CD8-positive, alpha-beta memory T cell (primary cell): Measurements from ENCODE around the gene PRKX. TPM values are rescaled to one million over a fixed set of nuclear protein-coding genes. Genes with fewer than 3 reads are reported as not detected.
"Not testable (repeated sequence)": the region's sequence is repeated elsewhere in the genome, so short reads cannot be mapped to it uniquely, and the experiment has no call there.

Experiments used
- CTCF ChIA-PET: fragments of 350-600 bp; sonication (Branson Sonifier 250); formaldehyde crosslinking; loops from one replicate; lab custom pipeline; 2021; ENCODE audit warnings: antibody characterized with exemption; lab: Charles Lee
- POLR2A ChIA-PET: fragments of 350-600 bp; sonication (Branson Sonifier 250); formaldehyde crosslinking; loops from one replicate; lab custom pipeline; 2021; ENCODE audit warnings: antibody characterized with exemption; lab: Charles Lee
- DNase-seq, 5 donors: peaks; one replicate each; pipeline versions ENCODE4 v3.0.0 to v3.0.0-alpha.2; 2020 to 2022; ENCODE audit warnings: mixed read lengths in 1 of 5
- H3K27ac ChIP-seq: one replicate; pipeline ENCODE4 v1.7.0; 2013; ENCODE audit warnings: low read depth, mild to moderate bottlenecking, low read length, moderate library complexity
- H3K27me3 ChIP-seq: 2 replicates; pipeline ENCODE4 v1.7.0; 2013; ENCODE audit warnings: low read length, mild to moderate bottlenecking; ENCODE audit not compliant: insufficient read depth, poor library complexity, severe bottlenecking
- H3K36me3 ChIP-seq: 2 replicates; pipeline ENCODE4 v1.7.0; 2013; ENCODE audit warnings: mild to moderate bottlenecking, low read length, moderate library complexity; ENCODE audit not compliant: insufficient read depth
- H3K4me1 ChIP-seq: 2 replicates; pipeline ENCODE4 v1.7.0; 2013; ENCODE audit warnings: mild to moderate bottlenecking, low read length, moderate library complexity; ENCODE audit not compliant: insufficient read depth
- H3K4me3 ChIP-seq: 2 replicates; pipeline ENCODE4 v1.7.0; 2013; ENCODE audit warnings: mild to moderate bottlenecking, low read length
- H3K9me3 ChIP-seq: 2 replicates; pipeline ENCODE4 v1.7.0; 2013; ENCODE audit warnings: mild to moderate bottlenecking, low read length
- H3K27ac Mint-ChIP-seq, 8 donors: one replicate each; pipeline ENCODE4 v1.8.0; 2020 to 2021; ENCODE audit warnings: mixed read lengths in 8 of 8, mild to moderate bottlenecking in 6 of 8, inconsistent platforms in 3 of 8, moderate library complexity in 3 of 8
- H3K27me3 Mint-ChIP-seq, 2 donors: one replicate each; pipeline ENCODE4 v1.8.0; 2020 to 2021; ENCODE audit warnings: mixed read lengths in 2 of 2, mild to moderate bottlenecking in 1 of 2, moderate library complexity in 1 of 2
- H3K36me3 Mint-ChIP-seq, 3 donors: one replicate each; pipeline ENCODE4 v1.8.0; 2020 to 2021; ENCODE audit warnings: mixed read lengths in 3 of 3, inconsistent platforms in 1 of 3, mild to moderate bottlenecking in 1 of 3
- H3K4me1 Mint-ChIP-seq, 3 donors: one replicate each; pipeline ENCODE4 v1.8.0; 2020 to 2021; ENCODE audit warnings: mixed read lengths in 3 of 3, inconsistent platforms in 1 of 3, mild to moderate bottlenecking in 1 of 3
- H3K4me3 Mint-ChIP-seq, 7 donors: one replicate each; pipeline ENCODE4 v1.8.0; 2020 to 2021; ENCODE audit warnings: mixed read lengths in 7 of 7, mild to moderate bottlenecking in 6 of 7, moderate library complexity in 4 of 7, inconsistent platforms in 2 of 7
- H3K9me3 Mint-ChIP-seq, 5 donors: one replicate each; pipeline ENCODE4 v1.8.0; 2020 to 2022; ENCODE audit warnings: mixed read lengths in 5 of 5, mild to moderate bottlenecking in 3 of 5, moderate library complexity in 2 of 5, inconsistent platforms in 1 of 5
- polyA plus RNA-seq: library from polyadenylated mRNA; unstranded; fragments of 300-500 nt; fragmentation: Illumina TruSeq; gene quantifications from one replicate; pipeline ENCODE4 v1.2.3, GENCODE V29; 2021
- total RNA-seq, 2 experiments: library from RNA; stranded (reverse); gene quantifications; one replicate each; pipeline ENCODE4 v1.2.3, GENCODE V29; 2021

PRKX gene
- total and polyA plus RNA-seq, 3 experiments from 2014 or later: 41.9 to 79.4 (median 45.9) TPM

- H3K4me1 Mint-ChIP-seq: peaks cover 16 to 29% (median 22%) of the 10 kb centered on the region in 3 donors
- Histone ChIP-seq H3K27ac (no peak overlapping the region), H3K36me3 (no peaks in the 10 kb centered on the region), H3K4me3 (no peak overlapping the region), H3K9me3 (no peaks in the 10 kb centered on the region), H3K4me1 (no peaks in the 10 kb centered on the region), H3K27me3 (no peaks in the 10 kb centered on the region)
- H3K4me3 Mint-ChIP-seq: peak overlapping the region in 1 of 7 donors; percentile 16
- ChIA-PET CTCF (no interaction called here), POLR2A (no interaction called here)
- DNase-seq: no peak
- no peaks in the 10 kb centered on the region for H3K27me3 Mint-ChIP-seq
- H3K9me3 Mint-ChIP-seq: no peaks in the 10 kb centered on the region
- peak overlapping the region in 1 of 8 donors; percentile 44 for H3K27ac Mint-ChIP-seq
- peaks cover 0 to 4% (median 0%) of the 10 kb centered on the region in 3 donors for H3K36me3 Mint-ChIP-seq
Observed at GRCh38 chrX:3584415-3584996, 128.9 kb downstream of the PRKX start.

- no peak overlapping the region for H3K4me3 Mint-ChIP-seq
- POLR2A ChIA-PET: no interaction called here
Observed at GRCh38 chrX:3582451-3582850, 131.0 kb downstream of the PRKX start.

GRCh38 chrX:3581609-3582108 is 131.8 kb downstream of the PRKX start:
- no peak for DNase-seq
- H3K27me3 ChIP-seq: no peaks in the 10 kb centered on the region
- no peaks in the 10 kb centered on the region for H3K36me3 ChIP-seq
- H3K4me3 ChIP-seq: no peak overlapping the region
- H3K9me3 Mint-ChIP-seq: no peaks in the 10 kb centered on the region
- ChIA-PET POLR2A (no interaction called here), CTCF (no interaction called here)
- H3K4me3 Mint-ChIP-seq: no peak overlapping the region
- no peaks in the 10 kb centered on the region for H3K27me3 Mint-ChIP-seq
- no peak overlapping the region for H3K27ac ChIP-seq
- no peaks in the 10 kb centered on the region for H3K9me3 ChIP-seq
- H3K4me1 Mint-ChIP-seq: peaks cover 9 to 20% (median 16%) of the 10 kb centered on the region in 3 donors
- H3K4me1 ChIP-seq: no peaks in the 10 kb centered on the region
- no peak overlapping the region for H3K27ac Mint-ChIP-seq
- peaks cover 0 to 4% (median 0%) of the 10 kb centered on the region in 3 donors for H3K36me3 Mint-ChIP-seq

More at GRCh38 chrX:3582451-3582850, 131.0 kb downstream of the PRKX start:
- Mint-ChIP-seq H3K27me3 (no peaks in the 10 kb centered on the region), H3K27ac (peak overlapping the region in 1 of 8 donors; percentile 44), H3K9me3 (no peaks in the 10 kb centered on the region), H3K4me1 (peaks cover 11 to 22% (median 17%) of the 10 kb centered on the region in 3 donors), H3K36me3 (peaks cover 0 to 4% (median 0%) of the 10 kb centered on the region in 3 donors)
- CTCF ChIA-PET: no interaction called here
- Histone ChIP-seq H3K27me3 (no peaks in the 10 kb centered on the region), H3K4me3 (no peak overlapping the region), H3K36me3 (no peaks in the 10 kb centered on the region), H3K27ac (no peak overlapping the region), H3K4me1 (no peaks in the 10 kb centered on the region), H3K9me3 (no peaks in the 10 kb centered on the region)
- no peak for DNase-seq

- ChIA-PET CTCF (no interaction called here), POLR2A (no interaction called here)
- Mint-ChIP-seq H3K9me3 (no peaks in the 10 kb centered on the region), H3K4me3 (no peak overlapping the region), H3K27ac (no peak overlapping the region), H3K4me1 (no peaks in the 10 kb centered on the region), H3K27me3 (peaks cover 0 to 4% of the 10 kb centered on the region in 2 donors), H3K36me3 (peaks cover 0 to 4% (median 1%) of the 10 kb centered on the region in 3 donors)
- no peaks in the 10 kb centered on the region for H3K4me1 ChIP-seq
- H3K27ac ChIP-seq: no peak overlapping the region
- no peaks in the 10 kb centered on the region for H3K9me3 ChIP-seq
- no peaks in the 10 kb centered on the region for H3K36me3 ChIP-seq
- no peak overlapping the region for H3K4me3 ChIP-seq
- H3K27me3 ChIP-seq: no peaks in the 10 kb centered on the region
- no peak for DNase-seq
Observed at GRCh38 chrX:3577551-3577950, 135.9 kb downstream of the PRKX start.

GRCh38 chrX:3576886-3577501 is 136.5 kb downstream of the PRKX start:
- ChIA-PET CTCF (no interaction called here), POLR2A (no interaction called here)
- Mint-ChIP-seq H3K27ac (no peak overlapping the region), H3K9me3 (no peaks in the 10 kb centered on the region), H3K36me3 (peaks cover 0 to 4% (median 1%) of the 10 kb centered on the region in 3 donors), H3K27me3 (peaks cover 0 to 4% of the 10 kb centered on the region in 2 donors), H3K4me1 (no peaks in the 10 kb centered on the region), H3K4me3 (no peak overlapping the region)
- Histone ChIP-seq H3K27me3 (no peaks in the 10 kb centered on the region), H3K27ac (no peak overlapping the region), H3K9me3 (no peaks in the 10 kb centered on the region), H3K36me3 (no peaks in the 10 kb centered on the region), H3K4me3 (no peak overlapping the region), H3K4me1 (no peaks in the 10 kb centered on the region)
- DNase-seq: no peak

- peaks cover 0 to 1% of the 10 kb centered on the region in 2 donors for H3K27me3 Mint-ChIP-seq
- POLR2A ChIA-PET: no interaction called here
Observed at GRCh38 chrX:3567686-3568085, 145.8 kb downstream of the PRKX start.

GRCh38 chrX:3563451-3563850 is 150.0 kb downstream of the PRKX start:
- DNase-seq: no peak
- Histone ChIP-seq H3K4me1 (no peaks in the 10 kb centered on the region), H3K27me3 (no peaks in the 10 kb centered on the region), H3K36me3 (no peaks in the 10 kb centered on the region), H3K4me3 (no peak overlapping the region), H3K9me3 (no peaks in the 10 kb centered on the region), H3K27ac (no peak overlapping the region)
- Mint-ChIP-seq H3K27me3 (peaks cover 0 to 5% of the 10 kb centered on the region in 2 donors), H3K9me3 (peaks cover 0 to 6% (median 1%) of the 10 kb centered on the region in 5 donors), H3K27ac (no peak overlapping the region), H3K4me1 (no peaks in the 10 kb centered on the region), H3K36me3 (no peaks in the 10 kb centered on the region), H3K4me3 (no peak overlapping the region)
- CTCF ChIA-PET: no interaction called here
- POLR2A ChIA-PET: no interaction called here

More at GRCh38 chrX:3567686-3568085, 145.8 kb downstream of the PRKX start:
- no peak overlapping the region for H3K4me3 Mint-ChIP-seq
- peaks cover 0 to 3% (median 0%) of the 10 kb centered on the region in 5 donors for H3K9me3 Mint-ChIP-seq
- Histone ChIP-seq H3K9me3 (no peaks in the 10 kb centered on the region), H3K4me1 (no peaks in the 10 kb centered on the region), H3K27ac (no peak overlapping the region), H3K4me3 (no peak overlapping the region), H3K36me3 (no peaks in the 10 kb centered on the region), H3K27me3 (no peaks in the 10 kb centered on the region)
- no peak for DNase-seq
- peaks cover 0 to 3% (median 0%) of the 10 kb centered on the region in 3 donors for H3K36me3 Mint-ChIP-seq
- CTCF ChIA-PET: no interaction called here
- no peaks in the 10 kb centered on the region for H3K4me1 Mint-ChIP-seq
- no peak overlapping the region for H3K27ac Mint-ChIP-seq

GRCh38 chrX:3560010-3560409 is 153.4 kb downstream of the PRKX start:
- H3K9me3 Mint-ChIP-seq: peaks cover 0 to 13% (median 6%) of the 10 kb centered on the region in 5 donors
- H3K4me3 Mint-ChIP-seq, H3K9me3 ChIP-seq, H3K36me3 Mint-ChIP-seq, H3K4me1 ChIP-seq, H3K27ac ChIP-seq, POLR2A ChIA-PET, H3K36me3 ChIP-seq, H3K27me3 ChIP-seq, DNase-seq, CTCF ChIA-PET, H3K27me3 Mint-ChIP-seq, H3K4me1 Mint-ChIP-seq, H3K4me3 ChIP-seq: not testable (repeated sequence)
- H3K27ac Mint-ChIP-seq: peak overlapping the region in 1 of 8 donors; percentile 22
